UCSD-AML1 (cell line): Measurements from ENCODE around the gene ERCC2.

Experiments
- DNase-seq: peaks from one replicate; lab custom pipeline; 2025; ENCODE audit not compliant: unreplicated experiment; lab: John Stamatoyannopoulos, UW

ERCC2 gene

DNA sequence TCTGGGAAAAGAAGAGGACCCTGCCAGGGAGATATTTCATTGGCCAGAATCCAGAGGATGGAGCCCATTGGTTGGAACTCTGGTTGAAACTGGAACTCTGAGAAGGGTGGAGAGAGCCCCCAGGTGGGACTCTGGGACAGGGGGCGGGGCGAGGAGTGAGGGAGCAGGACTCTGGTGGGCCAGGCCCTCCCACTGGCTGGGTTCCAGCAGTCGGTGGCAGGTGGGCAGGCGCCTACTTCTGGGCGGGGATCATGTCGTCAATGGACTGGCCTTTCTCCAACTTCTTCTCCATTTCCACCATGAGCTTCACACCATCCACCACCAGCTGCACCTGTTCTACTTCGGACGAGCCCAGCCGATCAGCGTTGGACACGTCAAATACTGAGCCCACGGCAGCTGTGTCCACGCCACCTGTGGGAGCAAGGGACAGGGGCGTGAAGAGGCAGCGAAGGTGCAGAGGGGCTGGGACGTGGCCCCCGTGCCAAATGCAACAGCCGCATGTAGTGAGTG, 63.8 kb downstream of the ERCC2 start:
- DNase-seq, result no peak

DNA sequence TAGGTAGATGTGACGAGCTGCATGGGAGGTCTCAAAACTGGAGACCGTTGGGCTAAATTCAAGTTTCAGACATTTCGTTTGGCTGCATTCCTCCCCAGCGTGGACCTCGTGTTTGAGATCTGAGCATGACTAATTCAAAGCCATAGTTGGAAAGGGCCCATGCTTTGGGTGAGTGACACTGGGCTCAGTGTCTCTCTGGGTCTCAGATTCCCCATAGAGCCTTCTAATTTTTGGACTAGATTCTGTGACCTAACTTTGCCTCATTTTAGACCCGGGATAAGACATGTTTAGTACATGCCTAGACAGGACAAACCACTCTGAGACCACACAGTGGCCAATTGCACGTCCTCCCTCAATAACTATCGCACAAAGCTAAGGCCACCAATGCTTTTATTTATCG, 64.3 kb downstream of the ERCC2 start:
- no peak for DNase-seq

DNA sequence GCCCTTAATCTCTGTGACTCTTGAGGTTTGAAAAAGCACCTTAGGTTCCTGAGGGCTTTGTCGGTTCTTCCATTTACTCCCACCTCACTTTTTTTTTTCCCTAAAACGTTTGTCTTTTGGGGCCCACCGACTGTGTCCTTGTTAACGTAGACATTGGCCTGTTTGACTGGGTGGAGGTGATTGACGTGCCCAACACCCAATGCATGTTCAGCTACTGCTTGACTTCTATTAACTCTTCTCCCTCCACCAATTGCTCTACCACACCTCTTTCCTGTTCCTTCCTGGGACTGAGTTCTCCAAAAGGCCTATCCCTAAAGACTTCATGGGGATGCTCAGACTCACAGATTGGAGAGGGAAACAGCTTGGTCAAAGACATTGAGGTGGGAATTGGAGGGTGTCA, 65.0 kb downstream of the ERCC2 start:
- no peak for DNase-seq

DNA sequence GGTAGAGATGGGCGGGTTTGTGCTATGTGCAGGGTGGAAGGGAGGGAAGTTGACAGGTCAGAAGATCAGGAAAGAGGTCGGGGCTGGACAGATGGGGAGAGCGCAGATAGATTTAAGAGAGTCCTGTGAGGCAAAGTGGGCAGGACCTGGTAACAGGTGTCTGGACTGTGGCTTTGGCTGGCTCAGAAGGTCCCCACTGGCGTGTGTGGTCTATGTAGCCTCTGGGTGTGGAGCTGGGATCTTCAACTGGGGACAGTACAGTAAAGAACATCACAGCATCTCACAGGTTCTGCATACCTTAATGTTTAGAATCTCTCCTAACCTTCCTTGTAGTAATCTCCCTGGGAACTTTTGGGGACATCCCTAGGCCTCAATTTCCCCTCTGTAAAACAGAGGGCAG, 65.4 kb downstream of the ERCC2 start:
- DNase-seq, result no peak

DNA sequence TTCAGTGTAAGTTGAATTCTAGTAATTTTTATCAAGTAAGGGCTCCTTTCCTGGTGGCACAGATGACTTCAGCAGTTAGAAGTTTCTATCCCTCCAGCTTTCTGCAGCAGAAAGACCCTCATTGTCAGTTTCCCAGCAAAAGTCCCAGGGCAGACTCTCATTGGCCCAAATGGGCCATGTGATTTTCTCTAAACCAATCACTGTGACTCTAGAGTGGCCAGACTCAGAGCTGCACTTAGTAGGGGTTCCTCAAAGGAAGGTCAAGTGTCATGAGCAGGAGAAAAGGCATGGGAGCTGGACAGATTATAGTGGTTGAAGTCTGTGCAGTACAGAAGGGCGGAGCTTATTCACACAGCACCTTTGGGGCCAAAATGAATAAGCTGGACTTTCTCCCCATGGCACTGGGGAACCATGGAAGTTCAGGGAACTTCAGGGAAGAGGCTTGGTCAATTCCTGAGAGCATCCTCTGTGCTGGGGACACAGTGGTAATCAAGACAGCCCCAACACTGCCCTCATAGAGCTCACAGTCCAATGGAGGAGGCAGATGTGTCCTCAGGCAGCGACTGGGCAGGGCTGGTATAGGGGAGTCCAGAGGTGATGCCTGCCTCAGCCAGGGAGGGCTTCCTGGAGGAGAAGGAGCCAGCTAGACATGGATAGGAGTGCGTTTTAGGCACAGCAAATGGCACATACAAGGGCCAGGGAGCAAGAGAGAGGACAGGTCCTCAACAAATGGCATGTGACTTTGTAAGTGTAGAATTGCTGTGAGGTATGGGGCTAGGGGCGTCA, 66.0 kb downstream of the ERCC2 start:
- no peak for DNase-seq

DNA sequence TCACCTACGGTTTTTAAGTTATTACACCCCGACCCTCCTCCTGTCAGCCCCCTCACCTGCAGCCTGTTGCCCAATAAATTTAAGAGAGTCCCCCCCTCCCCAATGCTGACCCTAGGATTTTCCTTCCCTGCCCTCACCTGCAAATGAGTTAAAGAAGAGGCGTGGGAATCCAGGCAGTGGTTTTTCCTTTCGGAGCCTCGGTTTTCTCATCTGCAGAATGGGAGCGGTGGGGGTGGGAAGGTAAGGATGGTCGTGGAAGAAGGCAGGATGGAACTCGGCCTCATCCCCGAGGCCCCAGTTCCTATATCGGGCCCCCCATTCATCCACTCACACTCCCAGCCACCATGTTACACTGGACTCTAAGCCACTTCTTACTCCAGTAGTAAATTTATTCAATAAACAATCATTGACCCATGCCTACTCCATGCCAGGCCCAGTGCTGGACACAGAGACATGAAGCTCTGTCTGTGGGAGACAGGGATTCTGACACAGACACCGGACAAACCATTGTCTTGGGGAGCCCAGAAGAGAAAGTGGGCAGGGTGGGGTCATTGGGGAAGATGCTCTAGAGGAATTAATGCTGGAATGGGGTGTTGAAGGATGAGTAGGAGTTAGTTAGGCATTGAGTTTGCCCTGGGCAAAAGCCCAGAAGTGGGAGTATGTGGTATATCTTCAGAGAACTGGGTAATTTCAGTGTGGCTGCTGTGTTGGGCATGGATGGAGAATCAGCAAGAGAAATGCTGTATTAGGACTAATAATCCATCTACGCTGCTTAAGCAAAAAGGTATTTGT, 66.9 kb downstream of the ERCC2 start:
- no peak for DNase-seq

DNA sequence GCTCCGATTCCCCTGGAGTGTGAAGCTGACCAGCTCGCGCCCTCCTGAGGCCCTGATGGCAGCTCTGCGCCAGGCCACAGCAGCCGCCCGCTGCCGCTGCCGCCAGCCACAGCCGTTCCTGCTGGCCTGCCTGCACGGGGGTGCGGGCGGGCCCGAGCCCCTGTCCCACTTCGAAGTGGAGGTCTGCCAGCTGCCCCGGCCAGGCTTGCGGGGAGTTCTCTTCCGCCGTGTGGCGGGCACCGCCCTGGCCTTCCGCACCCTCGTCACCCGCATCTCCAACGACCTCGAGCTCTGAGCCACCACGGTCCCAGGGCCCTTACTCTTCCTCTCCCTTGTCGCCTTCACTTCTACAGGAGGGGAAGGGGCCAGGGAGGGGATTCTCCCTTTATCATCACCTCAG, 68.0 kb downstream of the ERCC2 start:
- no peak for DNase-seq
